KMS-11 (cell line): ENCODE data around the gene SDHB.

ENCODE experiments used
- H2AFZ ChIP-seq: fragments of 200-600 bp; sonication (generic); 2 replicates; pipeline ENCODE4 v1.6.1; 2016; ENCODE audit warnings: antibody characterized with exemption, mixed run types, low read depth
- H3K27ac ChIP-seq: fragments of 200-600 bp; sonication (generic); 2 replicates; pipeline ENCODE4 v1.6.1; 2016; ENCODE audit warnings: mild to moderate bottlenecking, mixed run types
- H3K27me3 ChIP-seq: fragments of 200-600 bp; sonication (generic); 2 replicates; pipeline ENCODE4 v1.6.1; 2017; ENCODE audit warnings: mild to moderate bottlenecking, low read depth, mixed run types, moderate library complexity; ENCODE audit not compliant: insufficient read depth
- H3K36me3 ChIP-seq: fragments of 200-600 bp; sonication (generic); 2 replicates; pipeline ENCODE4 v1.6.1; 2017; ENCODE audit warnings: mild to moderate bottlenecking, mixed run types; ENCODE audit not compliant: insufficient read depth
- H3K4me1 ChIP-seq: fragments of 200-600 bp; sonication (generic); 2 replicates; pipeline ENCODE4 v1.6.1; 2016; ENCODE audit warnings: mild to moderate bottlenecking, low read depth, mixed run types; ENCODE audit not compliant: poor library complexity, severe bottlenecking
- H3K4me2 ChIP-seq: fragments of 200-600 bp; sonication (generic); 2 replicates; pipeline ENCODE4 v1.7.0; 2016; ENCODE audit warnings: mild to moderate bottlenecking, mixed run types
- H3K4me3 ChIP-seq: fragments of 200-600 bp; sonication (generic); IDR thresholded peaks from 2 replicates; pipeline ENCODE4 v1.6.1; 2017; ENCODE audit warnings: low read depth, low read length, mixed read lengths; ENCODE audit not compliant: insufficient read depth
- H3K79me2 ChIP-seq: fragments of 200-600 bp; sonication (generic); 2 replicates; pipeline ENCODE4 v1.6.1; 2016; ENCODE audit warnings: low read depth, mixed run types; ENCODE audit not compliant: insufficient read depth
- H3K9ac ChIP-seq: fragments of 200-600 bp; sonication (generic); 2 replicates; pipeline ENCODE4 v1.6.1; 2016; ENCODE audit warnings: mild to moderate bottlenecking, mixed run types
- H4K20me1 ChIP-seq: fragments of 200-600 bp; sonication (generic); 2 replicates; pipeline ENCODE4 v1.6.1; 2016; ENCODE audit warnings: mild to moderate bottlenecking, mixed run types; ENCODE audit not compliant: insufficient read depth
- CTCF ChIP-seq: fragments of 200-600 bp; sonication (generic); conservative IDR thresholded peaks from 2 replicates; pipeline ENCODE4 v1.6.1; 2017; ENCODE audit warnings: low read depth, mild to moderate bottlenecking, antibody characterized with exemption, low read length, moderate library complexity, mixed read lengths

Gene SDHB

GRCh38 chr1:16989676-16990391, 64.0 kb downstream of the SDHB start:
- H3K4me3 ChIP-seq, result no peak overlapping the region
- no peaks in the 10 kb centered on the region for H3K79me2 ChIP-seq
- H3K9ac ChIP-seq, result no peak overlapping the region
- H3K4me2 ChIP-seq, result no peak overlapping the region
- TF ChIP-seq CTCF, result no peak
- no peaks in the 10 kb centered on the region for H3K36me3 ChIP-seq
- H3K27me3 ChIP-seq, result no peaks in the 10 kb centered on the region
- no peak overlapping the region for H3K27ac ChIP-seq
- H3K4me1 ChIP-seq, result no peaks in the 10 kb centered on the region
- H2AFZ ChIP-seq, result no peak overlapping the region
- H4K20me1 ChIP-seq, result no peaks in the 10 kb centered on the region

GRCh38 chr1:16988210-16988609, 65.6 kb downstream of the SDHB start:
- H3K36me3 ChIP-seq, result no peaks in the 10 kb centered on the region

GRCh38 chr1:16986962-16987361, 66.9 kb downstream of the SDHB start:
- no peaks in the 10 kb centered on the region for H3K36me3 ChIP-seq
- no peaks in the 10 kb centered on the region for H3K27me3 ChIP-seq
- no peak overlapping the region for H3K27ac ChIP-seq
- TF ChIP-seq CTCF, result no peak; the same call in 1 of the 2 replicates
- no peaks in the 10 kb centered on the region for H4K20me1 ChIP-seq
- H3K9ac ChIP-seq, result no peak overlapping the region
- H3K4me2 ChIP-seq, result no peak overlapping the region
- no peak overlapping the region for H3K4me3 ChIP-seq
- no peaks in the 10 kb centered on the region for H3K4me1 ChIP-seq
- no peaks in the 10 kb centered on the region for H3K79me2 ChIP-seq
- no peak overlapping the region for H2AFZ ChIP-seq

More at GRCh38 chr1:16988210-16988609, 65.6 kb downstream of the SDHB start:
- H3K27me3 ChIP-seq, result no peaks in the 10 kb centered on the region
- no peak for TF ChIP-seq CTCF
- no peak overlapping the region for H3K27ac ChIP-seq
- H4K20me1 ChIP-seq, result no peaks in the 10 kb centered on the region
- H3K4me2 ChIP-seq, result no peak overlapping the region
- H3K79me2 ChIP-seq, result no peaks in the 10 kb centered on the region
- H3K9ac ChIP-seq, result no peak overlapping the region
- H3K4me3 ChIP-seq, result no peak overlapping the region
- H2AFZ ChIP-seq, result no peak overlapping the region
- no peaks in the 10 kb centered on the region for H3K4me1 ChIP-seq

GRCh38 chr1:16986560-16986959, 67.3 kb downstream of the SDHB start:
- Histone ChIP-seq H3K9ac (no peak overlapping the region), H3K27me3 (no peaks in the 10 kb centered on the region), H3K4me3 (no peak overlapping the region), H3K79me2 (no peaks in the 10 kb centered on the region), H3K4me1 (no peaks in the 10 kb centered on the region), H3K36me3 (no peaks in the 10 kb centered on the region), H3K4me2 (no peak overlapping the region), H3K27ac (no peak overlapping the region), H4K20me1 (no peaks in the 10 kb centered on the region), H2AFZ (no peak overlapping the region)
- no peak for TF ChIP-seq CTCF
